ENCODE measurements around the gene MCRS1.

MCRS1 gene

DNA sequence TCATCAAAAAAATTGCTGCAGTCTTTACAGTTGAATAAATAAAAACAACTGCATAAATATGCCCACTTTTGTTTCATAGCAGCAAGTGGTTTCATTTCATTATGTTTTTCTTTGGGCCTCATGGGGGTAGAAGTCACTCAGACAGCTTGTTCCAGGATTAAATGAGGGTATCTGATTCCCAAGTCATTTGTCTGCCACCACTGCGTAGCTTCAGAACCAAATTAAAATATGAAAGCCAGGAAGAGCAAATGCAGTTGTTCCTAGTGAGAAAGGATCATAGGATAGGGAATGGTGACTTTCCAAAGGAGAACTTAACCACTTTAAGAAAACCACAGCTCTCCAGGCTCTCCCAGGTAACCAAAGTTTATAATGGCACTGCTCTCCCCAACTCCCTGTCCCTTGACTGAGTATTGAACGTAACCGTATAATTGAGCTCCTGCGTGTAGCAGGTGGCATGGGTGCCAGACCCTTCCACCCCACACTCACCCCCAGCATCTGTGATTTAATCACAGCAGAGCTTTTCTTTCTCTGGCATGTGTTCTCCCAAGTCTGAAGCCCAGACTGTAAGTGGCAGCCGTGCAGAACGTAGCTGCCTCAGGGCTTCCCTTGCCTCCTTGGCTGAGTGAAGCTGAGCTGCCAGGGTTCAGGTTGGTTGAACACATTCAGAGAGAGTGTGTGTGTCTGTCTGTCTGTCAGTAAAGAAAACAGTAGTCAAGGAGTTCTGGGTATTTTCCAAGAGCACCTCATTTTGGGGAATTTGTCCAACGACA lies 40.4 kb downstream of the MCRS1 start:
- Histone ChIP-seq H3K4me2 (ENCODE audit: low read depth, low read length) (no peak overlapping the region), H3F3A (ENCODE audit: insufficient read depth, low read length) (no peaks in the 10 kb centered on the region), H3K36me3 (replicated peaks; ENCODE audit: insufficient read depth, low read length) (peaks cover 9% of the 10 kb centered on the region; the same call in 1 of the 2 replicates), H3K27me3 (replicated peaks; ENCODE audit: insufficient read depth, low read length) (no peaks in the 10 kb centered on the region), H3K4me1 (ENCODE audit: low read length) (no peaks in the 10 kb centered on the region), H3K79me2 (ENCODE audit: low read length) (no peaks in the 10 kb centered on the region), H3K9ac (ENCODE audit: low read length) (no peak overlapping the region), H3K27ac (ENCODE audit: low read length) (no peak overlapping the region), H3K9me2 (replicated peaks; ENCODE audit: insufficient read depth, low read length) (no peaks in the 10 kb centered on the region), H3K4me3 (ENCODE audit: low read length) (no peak overlapping the region), H4K20me1 (ENCODE audit: insufficient read depth, low read length) (no peaks in the 10 kb centered on the region), H3K9me3 (replicated peaks; ENCODE audit: insufficient read depth, low read length) (no peaks in the 10 kb centered on the region), H2AFZ (ENCODE audit: low read length) (no peak overlapping the region)
- TF ChIP-seq EZH2phosphoT487 (IDR thresholded peaks at IDR 0.05; ENCODE audit: low read length), result no peak
- TF ChIP-seq, protein P1, sequence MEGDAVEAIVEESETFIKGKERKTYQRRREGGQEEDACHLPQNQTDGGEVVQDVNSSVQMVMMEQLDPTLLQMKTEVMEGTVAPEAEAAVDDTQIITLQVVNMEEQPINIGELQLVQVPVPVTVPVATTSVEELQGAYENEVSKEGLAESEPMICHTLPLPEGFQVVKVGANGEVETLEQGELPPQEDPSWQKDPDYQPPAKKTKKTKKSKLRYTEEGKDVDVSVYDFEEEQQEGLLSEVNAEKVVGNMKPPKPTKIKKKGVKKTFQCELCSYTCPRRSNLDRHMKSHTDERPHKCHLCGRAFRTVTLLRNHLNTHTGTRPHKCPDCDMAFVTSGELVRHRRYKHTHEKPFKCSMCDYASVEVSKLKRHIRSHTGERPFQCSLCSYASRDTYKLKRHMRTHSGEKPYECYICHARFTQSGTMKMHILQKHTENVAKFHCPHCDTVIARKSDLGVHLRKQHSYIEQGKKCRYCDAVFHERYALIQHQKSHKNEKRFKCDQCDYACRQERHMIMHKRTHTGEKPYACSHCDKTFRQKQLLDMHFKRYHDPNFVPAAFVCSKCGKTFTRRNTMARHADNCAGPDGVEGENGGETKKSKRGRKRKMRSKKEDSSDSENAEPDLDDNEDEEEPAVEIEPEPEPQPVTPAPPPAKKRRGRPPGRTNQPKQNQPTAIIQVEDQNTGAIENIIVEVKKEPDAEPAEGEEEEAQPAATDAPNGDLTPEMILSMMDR (IDR thresholded peaks at IDR 0.05; ENCODE audit: low read length), result no peak
- DNase-seq, result no peak

DNA sequence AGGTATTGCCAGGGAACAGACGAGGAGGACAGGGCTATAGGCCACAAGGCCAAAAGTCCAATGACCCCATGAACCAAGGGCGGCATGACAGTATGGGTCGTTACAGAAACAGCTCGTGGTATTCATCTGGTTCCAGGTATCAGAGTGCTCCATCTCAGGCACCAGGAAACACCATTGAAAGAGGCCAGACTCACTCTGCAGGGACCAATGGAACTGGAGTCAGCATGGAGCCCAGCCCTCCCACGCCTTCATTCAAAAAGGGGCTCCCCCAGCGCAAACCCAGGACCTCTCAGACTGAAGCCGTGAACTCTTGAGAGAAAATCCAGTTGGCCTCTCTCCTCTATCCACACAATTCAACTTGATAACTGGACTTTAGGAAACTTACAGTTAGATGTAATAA lies 42.0 kb downstream of the MCRS1 start:
- Histone ChIP-seq H3K27me3 (replicated peaks; ENCODE audit: insufficient read depth, low read length) (no peaks in the 10 kb centered on the region), H4K20me1 (ENCODE audit: insufficient read depth, low read length) (no peaks in the 10 kb centered on the region), H3K4me1 (ENCODE audit: low read length) (no peaks in the 10 kb centered on the region), H3K9ac (ENCODE audit: low read length) (no peak overlapping the region), H3K27ac (ENCODE audit: low read length) (no peak overlapping the region), H3K36me3 (replicated peaks; ENCODE audit: insufficient read depth, low read length) (peaks cover 9% of the 10 kb centered on the region; the same call in 1 of the 2 replicates), H2AFZ (ENCODE audit: low read length) (no peak overlapping the region), H3K79me2 (ENCODE audit: low read length) (no peaks in the 10 kb centered on the region), H3K4me2 (ENCODE audit: low read depth, low read length) (no peak overlapping the region), H3K9me3 (replicated peaks; ENCODE audit: insufficient read depth, low read length) (no peaks in the 10 kb centered on the region), H3K4me3 (ENCODE audit: low read length) (no peak overlapping the region), H3K9me2 (replicated peaks; ENCODE audit: insufficient read depth, low read length) (no peaks in the 10 kb centered on the region), H3F3A (ENCODE audit: insufficient read depth, low read length) (no peaks in the 10 kb centered on the region)
- DNase-seq, result no peak
- TF ChIP-seq EZH2phosphoT487 (IDR thresholded peaks at IDR 0.05; ENCODE audit: low read length), result no peak
- no peak for TF ChIP-seq EZH2 (optimal IDR thresholded peaks at IDR 0.05; ENCODE audit: low read depth, low read length)

GRCh38 chr12:49524660-49525324 lies 43.1 kb downstream of the MCRS1 start:
- Histone ChIP-seq H3F3A (ENCODE audit: insufficient read depth, low read length) (no peaks in the 10 kb centered on the region), H3K4me1 (ENCODE audit: low read length) (no peaks in the 10 kb centered on the region), H3K27ac (ENCODE audit: low read length) (no peak overlapping the region), H3K4me2 (ENCODE audit: low read depth, low read length) (no peak overlapping the region), H3K79me2 (ENCODE audit: low read length) (no peaks in the 10 kb centered on the region), H4K20me1 (ENCODE audit: insufficient read depth, low read length) (no peaks in the 10 kb centered on the region), H3K27me3 (replicated peaks; ENCODE audit: insufficient read depth, low read length) (no peaks in the 10 kb centered on the region), H3K9ac (ENCODE audit: low read length) (no peak overlapping the region), H3K36me3 (replicated peaks; ENCODE audit: insufficient read depth, low read length) (peaks cover 9% of the 10 kb centered on the region; the same call in 1 of the 2 replicates), H3K9me3 (replicated peaks; ENCODE audit: insufficient read depth, low read length) (no peaks in the 10 kb centered on the region), H3K9me2 (replicated peaks; ENCODE audit: insufficient read depth, low read length) (no peaks in the 10 kb centered on the region), H2AFZ (ENCODE audit: low read length) (no peak overlapping the region), H3K4me3 (ENCODE audit: low read length) (no peak overlapping the region)
- TF ChIP-seq EZH2 (optimal IDR thresholded peaks at IDR 0.05; ENCODE audit: low read depth, low read length), result no peak
- TF ChIP-seq, protein P1 (IDR thresholded peaks at IDR 0.05; ENCODE audit: low read length), result no peak
- no peak for TF ChIP-seq EZH2phosphoT487 (IDR thresholded peaks at IDR 0.05; ENCODE audit: low read length)
- DNase-seq, result no peak
